SK-N-MC (cell line): ENCODE measurements around the gene ZNF804A.
"Not testable (repeated sequence)": the region's sequence is repeated elsewhere in the genome, so short reads cannot be mapped to it uniquely, and the experiment has no call there.

Experiments used
- DNase-seq: peaks from one replicate; pipeline ENCODE4 v3.0.0-alpha.2; 2011; ENCODE audit warnings: low read depth, low spot score
- H3K27ac ChIP-seq: fragments of 200-600 bp; sonication (generic); 2 replicates; pipeline ENCODE4 v1.5.1; 2016; ENCODE audit warnings: mixed run types
- H3K36me3 ChIP-seq: fragments of 200-600 bp; sonication (generic); 2 replicates; pipeline ENCODE4 v1.6.1; 2017; ENCODE audit warnings: antibody characterized with exemption, low read length, mixed read lengths; ENCODE audit not compliant: insufficient read depth
- H3K4me3 ChIP-seq: fragments of 200-600 bp; sonication (generic); 2 replicates; pipeline ENCODE4 v1.5.1; 2016
- H3K9ac ChIP-seq: fragments of 200-600 bp; sonication (generic); 2 replicates; pipeline ENCODE4 v1.8.0; 2017; ENCODE audit warnings: mixed run types, mixed read lengths; ENCODE audit not compliant: insufficient read length
- H3K9me3 ChIP-seq: fragments of 200-600 bp; sonication (generic); 2 replicates; pipeline ENCODE4 v1.6.1; 2017; ENCODE audit warnings: low read depth, mild to moderate bottlenecking, antibody characterized with exemption, low read length, moderate library complexity, mixed read lengths
- EZH2 ChIP-seq: fragments of 200-600 bp; sonication (generic); IDR thresholded peaks from one replicate; pipeline ENCODE4 v1.6.1; 2017; ENCODE audit warnings: antibody characterized with exemption
- FOXP2 ChIP-seq: optimal IDR thresholded peaks from 2 replicates; pipeline ENCODE3; 2011; ENCODE audit warnings: mild to moderate bottlenecking, moderate library complexity; ENCODE audit not compliant: insufficient read depth; ENCODE audit errors: extremely low read length, control extremely low read depth
- POLR2AphosphoS5 ChIP-seq: IDR thresholded peaks from 2 replicates; pipeline ENCODE4 v1.6.1; 2012; ENCODE audit warnings: mild to moderate bottlenecking, low read depth, low read length, borderline replicate concordance

ZNF804A gene

GRCh38 chr2:184849516-184849915 is 251.2 kb downstream of the ZNF804A start:
- TF ChIP-seq FOXP2 = no peak
- no peak for TF ChIP-seq EZH2
- no peak for TF ChIP-seq POLR2AphosphoS5
- Histone ChIP-seq H3K9ac (no peak overlapping the region), H3K9me3 (no peaks in the 10 kb centered on the region), H3K36me3 (no peaks in the 10 kb centered on the region), H3K27ac (no peak overlapping the region), H3K4me3 (no peak overlapping the region)
- no peak for DNase-seq

GRCh38 chr2:184851576-184851975 is 253.2 kb downstream of the ZNF804A start:
- TF ChIP-seq POLR2AphosphoS5 (no peak), FOXP2 (no peak), EZH2 (no peak)
- no peak for DNase-seq
- Histone ChIP-seq H3K27ac (no peak overlapping the region), H3K9ac (no peak overlapping the region), H3K9me3 (no peaks in the 10 kb centered on the region), H3K36me3 (no peaks in the 10 kb centered on the region), H3K4me3 (no peak overlapping the region)

GRCh38 chr2:184859187-184859586 is 260.9 kb downstream of the ZNF804A start:
- peaks cover 3% of the 10 kb centered on the region for H3K9me3 ChIP-seq
- TF ChIP-seq EZH2 (no peak), FOXP2 (no peak), POLR2AphosphoS5 (no peak)
- no peak overlapping the region for H3K9ac ChIP-seq
- H3K36me3 ChIP-seq = no peaks in the 10 kb centered on the region
- no peak overlapping the region for H3K27ac ChIP-seq
- H3K4me3 ChIP-seq = no peak overlapping the region
- DNase-seq = no peak

GRCh38 chr2:184860744-184861143 is 262.4 kb downstream of the ZNF804A start:
- peaks cover 3% of the 10 kb centered on the region for H3K9me3 ChIP-seq
- no peaks in the 10 kb centered on the region for H3K36me3 ChIP-seq

GRCh38 chr2:184875212-184875611 is 276.9 kb downstream of the ZNF804A start:
- DNase-seq = no peak
- H3K9ac ChIP-seq = no peak overlapping the region
- H3K9me3 ChIP-seq = no peaks in the 10 kb centered on the region
- no peaks in the 10 kb centered on the region for H3K36me3 ChIP-seq
- no peak overlapping the region for H3K4me3 ChIP-seq
- H3K27ac ChIP-seq = no peak overlapping the region
- no peak for TF ChIP-seq EZH2

More at GRCh38 chr2:184860744-184861143, 262.4 kb downstream of the ZNF804A start:
- DNase-seq = no peak
- TF ChIP-seq FOXP2 = no peak
- no peak for TF ChIP-seq POLR2AphosphoS5
- TF ChIP-seq EZH2 = no peak
- H3K27ac ChIP-seq = no peak overlapping the region
- H3K9ac ChIP-seq = no peak overlapping the region
- no peak overlapping the region for H3K4me3 ChIP-seq

GRCh38 chr2:184875911-184876310 is 277.6 kb downstream of the ZNF804A start:
- H3K9me3 ChIP-seq = no peaks in the 10 kb centered on the region
- no peak overlapping the region for H3K9ac ChIP-seq
- no peak for DNase-seq
- no peak overlapping the region for H3K27ac ChIP-seq
- no peak overlapping the region for H3K4me3 ChIP-seq
- TF ChIP-seq EZH2 (no peak), POLR2AphosphoS5 (no peak), FOXP2 (no peak)
- H3K36me3 ChIP-seq = no peaks in the 10 kb centered on the region

GRCh38 chr2:184877909-184878308 is 279.6 kb downstream of the ZNF804A start:
- Histone ChIP-seq H3K9ac (no peak overlapping the region), H3K4me3 (no peak overlapping the region), H3K27ac (no peak overlapping the region), H3K9me3 (no peaks in the 10 kb centered on the region), H3K36me3 (no peaks in the 10 kb centered on the region)
- no peak for DNase-seq
- TF ChIP-seq FOXP2 (no peak), EZH2 (no peak)

GRCh38 chr2:184879671-184880070 is 281.3 kb downstream of the ZNF804A start:
- Histone ChIP-seq H3K9me3 (no peaks in the 10 kb centered on the region), H3K9ac (no peak overlapping the region)
- no peak for TF ChIP-seq FOXP2
- no peak for TF ChIP-seq POLR2AphosphoS5
- no peak for TF ChIP-seq EZH2

GRCh38 chr2:184886585-184886984 is 288.3 kb downstream of the ZNF804A start:
- not testable (repeated sequence) for H3K36me3 ChIP-seq, DNase-seq, H3K9me3 ChIP-seq, H3K4me3 ChIP-seq, H3K9ac ChIP-seq, H3K27ac ChIP-seq

More at GRCh38 chr2:184879671-184880070, 281.3 kb downstream of the ZNF804A start:
- no peak for DNase-seq
- Histone ChIP-seq H3K4me3 (no peak overlapping the region), H3K36me3 (no peaks in the 10 kb centered on the region), H3K27ac (no peak overlapping the region)

GRCh38 chr2:184890311-184890710 is 292.0 kb downstream of the ZNF804A start:
- Histone ChIP-seq H3K4me3 (no peak overlapping the region), H3K36me3 (no peaks in the 10 kb centered on the region), H3K9me3 (no peaks in the 10 kb centered on the region), H3K27ac (no peak overlapping the region), H3K9ac (no peak overlapping the region)
- no peak for DNase-seq
- TF ChIP-seq FOXP2 = no peak
- TF ChIP-seq EZH2 = no peak
